Measurements from ENCODE around the gene ACOT12.

GRCh38 chr5:81308836-81309235 is 85.1 kb downstream of the ACOT12 start:
- TF ChIP-seq EZH2 (IDR thresholded peaks at IDR 0.05; ENCODE audit: insufficient read depth, poor library complexity, severe bottlenecking), result no peak
- TF ChIP-seq EZH2phosphoT487 (IDR thresholded peaks at IDR 0.05; ENCODE audit: insufficient read depth, low read depth), result no peak

Measured in GM23248 (cell line).